Measurements from ENCODE around the gene SUPT6H. TPM values are rescaled to one million over a fixed set of nuclear protein-coding genes. Genes with fewer than 3 reads are reported as not detected.
"Not testable (repeated sequence)": the region's sequence is repeated elsewhere in the genome, so short reads cannot be mapped to it uniquely, and the experiment has no call there.

The SUPT6H gene
- total and polyA plus RNA-seq, 5 experiments from 2014 or later: 7.4 to 105 (median 22.0) TPM

GRCh38 chr17:28716740-28717577 is 55.0 kb downstream of the SUPT6H start:
- H3K27ac Mint-ChIP-seq: peak overlapping the region in 2 of 10 donors; percentile 53 to 67

GRCh38 chr17:28717578-28718332 is 55.8 kb downstream of the SUPT6H start, which contains the start of gene RAB34:
Gene RAB34 (minus strand): TSS chr17:28717868. CDS start chr17:28717266, 602 bp downstream.
- ATAC-seq: no peak
- Mint-ChIP-seq H3K27me3 (peaks cover 0 to 30% (median 16%) of the 10 kb centered on the region in 5 donors), H3K27ac (peak within 1 kb of the TSS; percentile 41 to 99 (median 82)), H3K4me1 (peaks cover 18 to 50% (median 40%) of the 10 kb centered on the region in 4 donors), H3K9me3 (no peaks in the 10 kb centered on the region), H3K4me3 (peak within 1 kb of the TSS; percentile 34 to 98 (median 74)), H3K36me3 (peaks cover 4 to 31% (median 22%) of the 10 kb centered on the region in 3 donors)
- no peak for DNase-seq
- POLR2A ChIA-PET: no interaction called here

More at GRCh38 chr17:28716740-28717577, 55.0 kb downstream of the SUPT6H start:
- peak in 1 of 10 donors; percentile 17 for DNase-seq
- Mint-ChIP-seq H3K4me3 (peak overlapping the region in 6 of 10 donors; percentile 24 to 63 (median 50)), H3K36me3 (peaks cover 4 to 23% (median 18%) of the 10 kb centered on the region in 3 donors), H3K4me1 (peaks cover 18 to 48% (median 41%) of the 10 kb centered on the region in 4 donors), H3K27me3 (peaks cover 0 to 30% (median 16%) of the 10 kb centered on the region in 5 donors), H3K9me3 (no peaks in the 10 kb centered on the region)
- ATAC-seq: no peak
- POLR2A ChIA-PET: interaction anchor here (0.6 kb wide), 1 partner anchor 281 kb away, joined by 5 read pairs; no protein-coding TSS in a partner anchor

DNA sequence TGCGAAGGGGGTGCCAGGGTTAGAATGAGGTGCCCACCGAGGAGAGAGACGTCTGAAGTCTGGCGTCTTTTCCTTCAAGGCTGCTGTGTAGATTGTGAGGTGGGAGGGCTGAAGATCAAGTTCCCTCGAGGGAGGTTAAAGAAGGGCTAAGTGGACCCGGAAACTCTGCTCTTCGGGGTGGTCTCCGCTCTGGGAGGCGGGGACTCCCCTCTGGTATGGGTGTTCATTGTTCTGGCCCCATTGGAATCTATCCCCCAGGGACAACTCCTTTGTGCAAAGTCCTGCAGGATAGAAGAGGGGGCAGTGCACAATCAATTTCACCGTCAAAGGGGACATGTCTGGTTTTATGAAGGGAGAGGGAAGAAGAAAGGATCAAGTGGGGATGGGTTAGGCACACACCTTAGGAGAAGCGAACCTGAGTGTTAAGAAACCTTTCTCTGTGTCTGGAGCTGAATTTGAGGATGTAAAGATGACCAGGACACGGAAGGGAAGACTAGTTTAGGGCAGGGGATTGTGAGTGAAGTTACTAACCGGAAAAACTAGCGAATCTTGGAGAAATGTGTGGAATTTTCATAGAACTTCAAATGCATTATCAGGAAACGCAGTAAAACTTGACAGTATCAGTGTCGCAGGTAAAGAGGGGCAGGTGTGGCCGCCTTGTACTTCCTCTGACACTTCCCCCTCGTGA is 56.5 kb downstream of the SUPT6H start:
- no peak for ATAC-seq
- Mint-ChIP-seq H3K9me3 (no peaks in the 10 kb centered on the region), H3K4me1 (peaks cover 18 to 55% (median 42%) of the 10 kb centered on the region in 4 donors), H3K36me3 (peaks cover 4 to 38% (median 23%) of the 10 kb centered on the region in 3 donors), H3K4me3 (peak overlapping the region; percentile 34 to 98 (median 74)), H3K27ac (peak overlapping the region in 9 of 10 donors; percentile 53 to 99 (median 83)), H3K27me3 (peaks cover 0 to 30% (median 16%) of the 10 kb centered on the region in 5 donors)
- POLR2A ChIA-PET: interaction anchor here (1.2 to 4.5 kb wide), 8 partner anchors 8 to 233 kb away, joined by 4 to 112 read pairs (median 36); partner anchors contain the start of genes BLTP2, FLOT2, NEK8 and PHF12
- no peak for DNase-seq

GRCh38 chr17:28719021-28719433 is 57.0 kb downstream of the SUPT6H start:
- peak in 1 of 2 donors; percentile 1 for ATAC-seq
- no peaks in the 10 kb centered on the region for H3K9me3 Mint-ChIP-seq
- H3K27me3 Mint-ChIP-seq: peaks cover 0 to 30% (median 16%) of the 10 kb centered on the region in 5 donors
- no peak for DNase-seq
- peaks cover 18 to 61% (median 43%) of the 10 kb centered on the region in 4 donors for H3K4me1 Mint-ChIP-seq
- peaks cover 4 to 43% (median 25%) of the 10 kb centered on the region in 3 donors for H3K36me3 Mint-ChIP-seq
- H3K27ac Mint-ChIP-seq: peak overlapping the region; percentile 96 to 100 (median 98)
- H3K4me3 Mint-ChIP-seq: peak overlapping the region; percentile 93 to 99 (median 98)
- POLR2A ChIA-PET: interaction anchor here (0.7 to 4.5 kb wide), 24 partner anchors 8 to 421 kb away, joined by 3 to 112 read pairs (median 7); partner anchors contain the start of genes ALDOC, BLTP2, FAM222B and FLOT2

DNA sequence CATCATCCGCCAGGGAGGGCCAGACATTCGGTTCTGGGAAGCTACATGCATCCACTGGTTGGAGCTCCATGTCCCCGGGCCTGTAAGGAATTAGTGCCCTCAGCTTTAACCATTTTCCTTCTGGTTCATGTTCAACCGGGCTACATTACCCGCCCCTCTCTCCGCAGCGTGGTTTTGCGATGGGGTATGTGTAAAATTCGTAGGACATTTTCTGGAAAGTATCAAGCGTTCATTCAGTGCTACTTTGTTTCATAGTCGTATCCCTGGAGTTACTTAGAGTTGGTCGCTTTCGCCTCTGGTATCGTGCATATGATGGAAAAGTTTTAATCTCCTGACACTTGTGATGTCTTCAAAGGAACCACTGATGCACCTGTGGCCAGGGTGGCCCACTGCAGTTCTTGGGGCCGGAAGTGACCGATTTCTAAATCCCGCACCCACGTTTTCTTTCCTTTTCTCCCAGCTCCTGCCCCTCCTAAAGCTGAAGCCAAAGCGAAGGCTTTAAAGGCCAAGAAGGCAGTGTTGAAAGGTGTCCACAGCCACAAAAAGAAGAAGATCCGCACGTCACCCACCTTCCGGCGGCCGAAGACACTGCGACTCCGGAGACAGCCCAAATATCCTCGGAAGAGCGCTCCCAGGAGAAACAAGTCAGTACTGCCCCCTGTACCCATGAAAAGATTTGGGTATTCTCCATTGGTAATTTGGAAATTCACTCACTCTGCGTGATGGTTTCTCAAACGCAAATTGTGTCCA is 58.4 kb downstream of the SUPT6H start:
- DNase-seq (peak in 1 of 10 donors; percentile 39), ATAC-seq (peak in 1 of 2 donors; percentile 0)
- H3K27ac Mint-ChIP-seq: peak overlapping the region; percentile 96 to 100 (median 98)
- H3K9me3 Mint-ChIP-seq: no peaks in the 10 kb centered on the region
- H3K36me3 Mint-ChIP-seq: peaks cover 9 to 54% (median 25%) of the 10 kb centered on the region in 3 donors
- POLR2A ChIA-PET: interaction anchor here (0.8 to 4.5 kb wide), 23 partner anchors 8 to 419 kb away, joined by 3 to 112 read pairs (median 7); partner anchors contain the start of genes BLTP2, FAM222B, FLOT2 and IFT20
- peaks cover 0 to 20% (median 7%) of the 10 kb centered on the region in 5 donors for H3K27me3 Mint-ChIP-seq
- peaks cover 20 to 75% (median 56%) of the 10 kb centered on the region in 4 donors for H3K4me1 Mint-ChIP-seq
- peak overlapping the region; percentile 93 to 99 (median 98) for H3K4me3 Mint-ChIP-seq

- POLR2A ChIA-PET: interaction anchor here (1.0 to 4.5 kb wide), 11 partner anchors 7 to 419 kb away, joined by 3 to 112 read pairs (median 17); partner anchors contain the start of genes BLTP2, FAM222B, NEK8 and PHF12
- not testable (repeated sequence) for ATAC-seq, H3K9me3 Mint-ChIP-seq, DNase-seq
- Mint-ChIP-seq H3K36me3 (peaks cover 9 to 54% (median 25%) of the 10 kb centered on the region in 3 donors), H3K4me3 (peak overlapping the region; percentile 93 to 99 (median 98)), H3K4me1 (peaks cover 20 to 78% (median 60%) of the 10 kb centered on the region in 4 donors), H3K27me3 (peaks cover 0 to 15% (median 6%) of the 10 kb centered on the region in 5 donors), H3K27ac (peak overlapping the region; percentile 96 to 100 (median 98))
Measured at GRCh38 chr17:28720997-28721329, 59.0 kb downstream of the SUPT6H start.

DNA sequence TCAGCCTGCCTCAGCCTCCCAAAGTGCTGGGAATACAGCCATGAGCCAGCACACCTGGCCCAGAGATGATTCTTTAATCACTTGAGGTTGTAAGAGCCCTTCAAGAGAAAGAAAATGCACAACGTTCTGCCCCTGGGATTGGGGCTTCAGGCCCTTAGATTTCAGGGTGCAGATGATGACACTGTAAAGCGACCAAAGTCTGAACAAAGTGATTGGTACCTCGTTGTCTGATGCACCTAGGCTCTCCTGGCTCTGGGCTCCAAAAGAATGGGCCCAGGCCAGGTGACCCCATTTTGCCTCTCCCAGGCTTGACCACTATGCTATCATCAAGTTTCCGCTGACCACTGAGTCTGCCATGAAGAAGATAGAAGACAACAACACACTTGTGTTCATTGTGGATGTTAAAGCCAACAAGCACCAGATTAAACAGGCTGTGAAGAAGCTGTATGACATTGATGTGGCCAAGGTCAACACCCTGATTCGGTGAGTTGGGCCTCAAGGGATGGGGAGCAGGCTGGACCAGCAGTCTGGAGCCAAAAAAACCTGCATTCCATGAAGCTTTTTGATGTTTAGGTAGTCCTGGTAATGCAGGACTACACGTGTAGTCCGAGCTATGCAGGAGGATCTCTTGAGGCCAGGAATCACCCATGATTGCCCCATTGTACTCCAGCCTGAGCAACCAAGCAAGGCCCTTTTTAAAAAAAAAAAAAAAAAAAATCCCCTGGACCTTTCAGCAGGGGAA is 60.6 kb downstream of the SUPT6H start:
- POLR2A ChIA-PET: interaction anchor here (1.1 to 7.5 kb wide), 4 partner anchors 12 to 229 kb away, joined by 4 to 365 read pairs (median 96); partner anchors contain the start of genes PHF12, PROCA1 and TRAF4
- Mint-ChIP-seq H3K4me3 (peak overlapping the region; percentile 20 to 99 (median 52)), H3K9me3 (no peaks in the 10 kb centered on the region), H3K4me1 (peaks cover 25 to 83% (median 70%) of the 10 kb centered on the region in 4 donors), H3K36me3 (peaks cover 9 to 57% (median 25%) of the 10 kb centered on the region in 3 donors), H3K27me3 (peaks cover 0 to 9% (median 6%) of the 10 kb centered on the region in 5 donors), H3K27ac (peak overlapping the region in 4 of 10 donors; percentile 32 to 65 (median 42))
- ATAC-seq: no peak
- DNase-seq: no peak

DNA sequence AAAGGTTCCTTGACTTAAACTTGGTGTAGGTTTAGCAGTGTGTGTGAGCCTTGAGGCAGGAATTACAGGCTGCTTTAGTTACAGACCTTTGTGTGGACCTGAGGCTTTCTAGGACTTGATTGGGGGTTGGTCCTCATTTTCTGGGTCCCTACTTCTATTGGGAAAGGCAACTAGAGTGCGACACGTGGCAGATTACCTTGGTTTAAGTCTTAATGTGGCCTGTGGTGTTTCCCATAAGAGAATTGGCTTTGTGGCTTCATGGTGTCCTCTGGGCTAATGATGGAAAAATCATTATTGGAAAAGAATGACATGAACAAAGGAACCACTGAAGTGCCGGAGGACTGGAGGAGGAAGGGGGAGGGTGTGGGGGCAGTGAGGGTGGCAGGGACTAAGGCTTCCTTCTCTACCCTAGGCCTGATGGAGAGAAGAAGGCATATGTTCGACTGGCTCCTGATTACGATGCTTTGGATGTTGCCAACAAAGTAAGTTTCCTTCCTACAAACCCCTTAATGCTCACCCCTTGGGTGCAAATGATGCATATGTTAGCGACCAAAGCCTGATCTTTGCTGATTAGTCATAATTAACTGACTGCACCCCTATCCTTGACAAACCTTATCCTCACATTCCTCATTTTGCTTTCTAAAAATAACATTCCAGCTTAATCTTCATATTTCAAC is 61.3 kb downstream of the SUPT6H start:
- no peak for DNase-seq
- Mint-ChIP-seq H3K27me3 (peaks cover 0 to 4% (median 1%) of the 10 kb centered on the region in 5 donors), H3K27ac (peak overlapping the region in 5 of 10 donors; percentile 6 to 67 (median 49)), H3K4me3 (peak overlapping the region in 6 of 10 donors; percentile 6 to 76 (median 35)), H3K36me3 (peaks cover 9 to 57% (median 25%) of the 10 kb centered on the region in 3 donors), H3K4me1 (peaks cover 25 to 85% (median 72%) of the 10 kb centered on the region in 4 donors), H3K9me3 (no peaks in the 10 kb centered on the region)
- ATAC-seq: no peak
- POLR2A ChIA-PET: interaction anchor here (4.5 to 7.5 kb wide), 2 partner anchors 23 to 228 kb away, joined by 112 to 365 read pairs; partner anchors contain the start of genes PHF12 and TRAF4

- POLR2A ChIA-PET: interaction anchor here (0.7 to 7.5 kb wide), 3 partner anchors 13 to 227 kb away, joined by 3 to 365 read pairs (median 106); partner anchors contain the start of genes PHF12, PROCA1 and TRAF4
- peak overlapping the region in 8 of 10 donors; percentile 22 to 87 (median 70) for H3K27ac Mint-ChIP-seq
- H3K27me3 Mint-ChIP-seq, ATAC-seq, H3K9me3 Mint-ChIP-seq, DNase-seq: not testable (repeated sequence)
- H3K36me3 Mint-ChIP-seq: peaks cover 9 to 57% (median 25%) of the 10 kb centered on the region in 3 donors
- peak overlapping the region; percentile 26 to 98 (median 78) for H3K4me3 Mint-ChIP-seq
- H3K4me1 Mint-ChIP-seq: peaks cover 25 to 83% (median 71%) of the 10 kb centered on the region in 4 donors
Measured at GRCh38 chr17:28723836-28724499, 62.0 kb downstream of the SUPT6H start.

Data from naive thymus-derived CD8-positive, alpha-beta T cell (primary cell).